HCT116 (cell line): ENCODE data around the gene PDXK. TPM values are rescaled to one million over a fixed set of nuclear protein-coding genes. Genes with fewer than 3 reads are reported as not detected.

Experiments
- ATAC-seq: fragments of 200-7000 bp; cut with Tn5 transposase; 2 replicates; pipeline ENCODE4 v1.9.1; 2020; ENCODE audit warnings: mild to moderate bottlenecking, moderate library complexity
- BruUV-seq: library from RNA; stranded (reverse); fragments of 400-500 nt; replicated peaks from 2 replicates; lab custom pipeline; 2021; lab: Mats Ljungman, UMichigan
- CTCF ChIA-PET: fragments of 300-600 bp; sonication (Branson Sonifier 250); formaldehyde crosslinking; loops from one replicate; lab custom pipeline; 2021; ENCODE audit warnings: antibody characterized with exemption; lab: Charles Lee
- POLR2A ChIA-PET: fragments of 300-600, 350-600 bp; sonication (Branson Sonifier 250); formaldehyde crosslinking; loops from one replicate; lab custom pipeline; 2021; ENCODE audit warnings: antibody characterized with exemption; lab: Charles Lee
- RAD21 ChIA-PET, 2 experiments: fragments of 300-600 bp; sonication (Branson Sonifier 250); formaldehyde crosslinking; loops; one replicate each; lab custom pipeline; 2023; ENCODE audit warnings: low total read pairs in 2 of 2; ENCODE audit not compliant: uncharacterized antibody in 2 of 2, unreplicated experiment in 2 of 2, low non-redundant PET in 1 of 2; lab: Charles Lee
- DNase-seq: peaks from one replicate; pipeline ENCODE4 v3.0.0-alpha.2; 2010; ENCODE audit warnings: low read depth, low spot score
- H2AFZ ChIP-seq: fragments of 200-600 bp; shearing (Covaris generic), sonication (generic); 2 replicates; pipeline ENCODE4 v1.6.1; 2017; ENCODE audit warnings: low read depth, mixed run types, mixed read lengths, antibody characterized with exemption, low read length; ENCODE audit not compliant: poor library complexity, severe bottlenecking
- H3K27ac ChIP-seq: 2 replicates; pipeline ENCODE4 v1.5.1; 2012; ENCODE audit warnings: low read depth, low read length
- H3K27me3 ChIP-seq: fragments of 200-600 bp; sonication (generic); 2 replicates; pipeline ENCODE4 v1.6.1; 2016; ENCODE audit warnings: mixed run types, low read length, mixed read lengths; ENCODE audit not compliant: insufficient read depth
- H3K36me3 ChIP-seq, 2 experiments: fragments of 200-500 bp in 1 of 2; fragments of 200-600 bp in 1 of 2; sonication (Bioruptor generic) in 1 of 2; sonication (generic) in 1 of 2; 2 replicates each; pipeline versions ENCODE4 v1.5.1 to v1.6.1; 2014 to 2016; ENCODE audit warnings: low read length in 2 of 2, inconsistent platforms in 1 of 2, mixed read lengths in 1 of 2, mixed run types in 1 of 2; ENCODE audit not compliant: insufficient read depth in 2 of 2, control insufficient read depth in 1 of 2
- H3K4me1 ChIP-seq, 2 experiments: fragments of 200-600 bp in 1 of 2; sonication (generic) in 1 of 2; 2 replicates each; pipeline versions ENCODE4 v1.5.1 to v1.6.1; 2012 to 2017; ENCODE audit warnings: low read length in 2 of 2, inconsistent platforms in 1 of 2, mild to moderate bottlenecking in 1 of 2, mixed read lengths in 1 of 2, mixed run types in 1 of 2, moderate library complexity in 1 of 2; ENCODE audit not compliant: insufficient read depth in 2 of 2, control insufficient read depth in 1 of 2
- H3K4me2 ChIP-seq: fragments of 200-600 bp; sonication (generic); 2 replicates; pipeline ENCODE4 v1.6.1; 2017; ENCODE audit warnings: mixed run types, low read length, mixed read lengths
- H3K4me3 ChIP-seq, 2 experiments: fragments of 200-600 bp in 1 of 2; sonication (generic) in 1 of 2; replicated peaks in 1 of 2; 2 replicates each; pipeline ENCODE4 v1.5.1; 2011 to 2016; ENCODE audit warnings: low read length in 2 of 2, control low read depth in 1 of 2, low read depth in 1 of 2, mild to moderate bottlenecking in 1 of 2, mixed read lengths in 1 of 2, mixed run types in 1 of 2
- H3K79me2 ChIP-seq: fragments of 200-600 bp; sonication (generic); 2 replicates; pipeline ENCODE4 v1.6.1; 2017; ENCODE audit warnings: mild to moderate bottlenecking, mixed run types, low read length, moderate library complexity, mixed read lengths; ENCODE audit not compliant: insufficient read depth
- H3K9ac ChIP-seq: fragments of 200-600 bp; sonication (generic); 2 replicates; pipeline ENCODE4 v1.6.1; 2016; ENCODE audit warnings: low read length, mixed read lengths
- H3K9me2 ChIP-seq: fragments of 200-600 bp; sonication (generic), shearing (Covaris generic); 2 replicates; pipeline ENCODE4 v1.6.1; 2017; ENCODE audit warnings: mixed run types, mild to moderate bottlenecking, moderate library complexity; ENCODE audit not compliant: insufficient read depth
- H3K9me3 ChIP-seq, 2 experiments: fragments of 200-500 bp in 1 of 2; fragments of 200-600 bp in 1 of 2; sonication (Bioruptor generic) in 1 of 2; sonication (generic) in 1 of 2; 2 replicates each; pipeline ENCODE4 v1.6.1; 2014 to 2017; ENCODE audit warnings: low read length in 2 of 2, mixed read lengths in 2 of 2, inconsistent platforms in 1 of 2, low read depth in 1 of 2, mild to moderate bottlenecking in 1 of 2, mixed run types in 1 of 2, moderate library complexity in 1 of 2; ENCODE audit not compliant: control insufficient read depth in 1 of 2, insufficient read depth in 1 of 2
- H4K20me1 ChIP-seq: fragments of 200-600 bp; sonication (generic), shearing (Covaris generic); 2 replicates; pipeline ENCODE4 v1.6.1; 2017; ENCODE audit warnings: mixed run types, mild to moderate bottlenecking, moderate library complexity; ENCODE audit not compliant: insufficient read depth
- ELF1 ChIP-seq: IDR thresholded peaks from 2 replicates; pipeline ENCODE4 v1.6.1; 2012; ENCODE audit warnings: low read depth, borderline replicate concordance
- EZH2 ChIP-seq: fragments of 200-600 bp; sonication (generic); IDR thresholded peaks from 2 replicates; pipeline ENCODE4 v1.6.1; 2017; ENCODE audit warnings: antibody characterized with exemption, mixed run types
- POLR2AphosphoS5 ChIP-seq: IDR thresholded peaks from 2 replicates; pipeline ENCODE4 v1.6.1; 2011; ENCODE audit warnings: mild to moderate bottlenecking, low read depth, low read length, moderate library complexity
- TCF7L2 ChIP-seq: IDR thresholded peaks from 2 replicates; pipeline ENCODE4 v1.7.0; 2011; ENCODE audit warnings: borderline replicate concordance, inconsistent platforms; ENCODE audit not compliant: insufficient read depth, insufficient read length; ENCODE audit errors: extremely low read depth
- YY1 ChIP-seq: IDR thresholded peaks from 2 replicates; pipeline ENCODE4 v1.6.1; 2011; ENCODE audit warnings: low read length, low read depth, moderate library complexity, mild to moderate bottlenecking; ENCODE audit not compliant: insufficient replicate concordance; ENCODE audit errors: extremely low read depth
- ZFX ChIP-seq: fragments of 450-650 bp; IDR thresholded peaks from 2 replicates; pipeline ENCODE4 v1.6.1; 2017
- ZNF274 ChIP-seq: fragments of 200-500 bp; sonication (Bioruptor generic); IDR thresholded peaks from 2 replicates; pipeline ENCODE4 v1.6.1; 2014; ENCODE audit warnings: mild to moderate bottlenecking, low read depth, low read length, inconsistent platforms
- intact Hi-C: fragments of 100-400 bp; cut with micrococcal nuclease; formaldehyde crosslinking; loops from 2 replicates; pipeline ENCODE4 v1.10.0; 2022
- total RNA-seq: library from RNA; stranded (reverse); gene quantifications from one replicate; pipeline ENCODE4 v1.2.1, GENCODE V29; 2021; ENCODE audit not compliant: unreplicated experiment
- TF ChIP-seq, protein P1 (sequence below): IDR thresholded peaks from 2 replicates; pipeline ENCODE4 v1.6.1; 2012
- TF ChIP-seq, protein P2 (sequence below), 3 experiments: fragments of 200-600 bp in 1 of 3; sonication (generic) in 1 of 3; IDR thresholded peaks in 2 of 3; conservative IDR thresholded peaks in 1 of 3; 2 replicates each; pipeline ENCODE4 v1.5.1; 2012 to 2017; ENCODE audit warnings: low read depth in 2 of 3, low read length in 2 of 3, antibody characterized with exemption in 1 of 3, borderline replicate concordance in 1 of 3, control low read depth in 1 of 3, mild to moderate bottlenecking in 1 of 3, mixed read lengths in 1 of 3, mixed run types in 1 of 3, moderate library complexity in 1 of 3; ENCODE audit not compliant: insufficient read depth in 1 of 3

Gene PDXK
- total RNA-seq, 1 experiment from 2014 or later: 127 TPM

DNA sequence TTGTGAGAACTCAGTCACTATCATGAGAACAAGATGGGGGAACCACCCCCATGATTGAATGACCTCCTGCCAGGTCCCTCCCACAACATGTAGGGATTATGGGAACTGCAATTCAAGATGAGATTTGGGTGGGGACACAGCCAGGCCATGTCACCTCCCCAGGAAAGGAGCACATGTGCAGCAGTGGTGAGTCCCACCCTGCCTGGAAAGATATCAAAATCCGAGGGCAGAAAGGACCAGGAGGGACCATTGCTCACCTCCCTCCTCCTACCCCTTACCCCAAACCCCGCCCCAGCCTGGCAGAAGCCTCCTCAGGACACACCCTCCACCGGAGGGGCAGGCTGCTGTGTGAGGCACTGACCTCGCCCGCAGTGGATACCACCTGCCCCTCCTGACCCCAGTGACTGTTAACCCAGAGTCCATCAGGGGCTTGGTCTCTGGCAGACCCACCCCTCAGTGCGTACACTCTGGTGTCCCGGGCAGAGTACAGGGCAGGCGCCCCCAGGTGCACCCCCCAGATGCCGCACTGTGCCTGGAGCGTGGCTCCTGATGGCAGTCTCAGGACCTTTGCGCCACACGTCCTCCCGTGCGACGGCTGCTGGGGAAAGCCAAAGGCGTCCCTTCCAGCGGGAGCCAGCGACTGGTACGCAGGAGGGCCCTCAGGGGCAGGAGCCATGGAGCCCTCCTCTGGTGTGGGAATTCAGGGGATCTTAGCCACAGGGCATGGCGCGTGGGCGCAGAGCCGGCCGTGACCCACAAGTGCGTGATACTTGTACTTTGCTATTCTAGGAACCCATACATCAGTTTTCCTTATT, 20.9 kb downstream of the PDXK start:
- intact Hi-C loops: no loop called here
- Histone ChIP-seq H4K20me1 (0 out of 2 replicates have a peak, but pooled peaks cover 6% of the 10 kb centered on the region), H3K27me3 (no peaks in the 10 kb centered on the region), H2AFZ (no peak overlapping the region), H3K9me3 (no peaks in the 10 kb centered on the region), H3K9ac (no peak overlapping the region), H3K27ac (peak overlapping the region; percentile 18; the same call in 1 of the 2 replicates), H3K4me3 (no peak overlapping the region), H3K9me2 (no peaks in the 10 kb centered on the region), H3K36me3 (peaks cover 5 to 10% of the 10 kb centered on the region in 2 experiments; a peak in 3 of 4 replicates), H3K4me2 (no peak overlapping the region), H3K79me2 (peaks cover 32% of the 10 kb centered on the region; the same call in 1 of the 2 replicates), H3K4me1 (peaks cover 0 to 24% of the 10 kb centered on the region in 2 experiments; a peak in 2 of 4 replicates)
- CTCF ChIA-PET: no interaction called here
- DNase-seq (no peak), ATAC-seq (peak; percentile 64)
- BruUV-seq: no TSS peak
- RAD21 ChIA-PET: no interaction called here
- POLR2A ChIA-PET: no interaction called here
- TF ChIP-seq POLR2AphosphoS5 (no peak), TCF7L2 (no peak), ZNF274 (no peak), ZFX (no peak), EZH2 (no peak), ELF1 (no peak), YY1 (no peak)
- TF ChIP-seq, protein P1, sequence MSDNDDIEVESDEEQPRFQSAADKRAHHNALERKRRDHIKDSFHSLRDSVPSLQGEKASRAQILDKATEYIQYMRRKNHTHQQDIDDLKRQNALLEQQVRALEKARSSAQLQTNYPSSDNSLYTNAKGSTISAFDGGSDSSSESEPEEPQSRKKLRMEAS: no peak
- TF ChIP-seq, protein P2, sequence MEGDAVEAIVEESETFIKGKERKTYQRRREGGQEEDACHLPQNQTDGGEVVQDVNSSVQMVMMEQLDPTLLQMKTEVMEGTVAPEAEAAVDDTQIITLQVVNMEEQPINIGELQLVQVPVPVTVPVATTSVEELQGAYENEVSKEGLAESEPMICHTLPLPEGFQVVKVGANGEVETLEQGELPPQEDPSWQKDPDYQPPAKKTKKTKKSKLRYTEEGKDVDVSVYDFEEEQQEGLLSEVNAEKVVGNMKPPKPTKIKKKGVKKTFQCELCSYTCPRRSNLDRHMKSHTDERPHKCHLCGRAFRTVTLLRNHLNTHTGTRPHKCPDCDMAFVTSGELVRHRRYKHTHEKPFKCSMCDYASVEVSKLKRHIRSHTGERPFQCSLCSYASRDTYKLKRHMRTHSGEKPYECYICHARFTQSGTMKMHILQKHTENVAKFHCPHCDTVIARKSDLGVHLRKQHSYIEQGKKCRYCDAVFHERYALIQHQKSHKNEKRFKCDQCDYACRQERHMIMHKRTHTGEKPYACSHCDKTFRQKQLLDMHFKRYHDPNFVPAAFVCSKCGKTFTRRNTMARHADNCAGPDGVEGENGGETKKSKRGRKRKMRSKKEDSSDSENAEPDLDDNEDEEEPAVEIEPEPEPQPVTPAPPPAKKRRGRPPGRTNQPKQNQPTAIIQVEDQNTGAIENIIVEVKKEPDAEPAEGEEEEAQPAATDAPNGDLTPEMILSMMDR (IDR thresholded peaks at IDR 0.05 in 2 of 3, conservative IDR thresholded peaks at IDR 0.05 in 1 of 3; ENCODE audit: borderline replicate concordance in 1 of 3, insufficient read depth in 1 of 3, low read depth in 2 of 3, low read length in 2 of 3): no peak
